ENCODE measurements around the gene KIF5C.

- TF ChIP-seq ZNF510 (tag by site-specific recombination; IDR thresholded peaks at IDR 0.05; ENCODE audit: insufficient replicate concordance) (no peak), CTCF (tag by site-specific recombination; IDR thresholded peaks at IDR 0.05) (no peak), MEIS1 (CRISPR knock-in tag; IDR thresholded peaks at IDR 0.05; ENCODE audit: borderline replicate concordance) (no peak), ZNF626 (tag by site-specific recombination; IDR thresholded peaks at IDR 0.05) (no peak)
Observed at GRCh38 chr2:148947299-148947698, 72.3 kb downstream of the KIF5C start.
